HL-60/S4 (cell line): ENCODE measurements around the gene PDGFB.

ENCODE experiments used
- in situ Hi-C: fragments of 300-500 bp; cut with MboI; formaldehyde crosslinking; loops from 2 replicates; pipeline ENCODE4 v1.14.3; 2022; ENCODE audit warnings: low sequenced_read_pairs

Gene PDGFB

DNA sequence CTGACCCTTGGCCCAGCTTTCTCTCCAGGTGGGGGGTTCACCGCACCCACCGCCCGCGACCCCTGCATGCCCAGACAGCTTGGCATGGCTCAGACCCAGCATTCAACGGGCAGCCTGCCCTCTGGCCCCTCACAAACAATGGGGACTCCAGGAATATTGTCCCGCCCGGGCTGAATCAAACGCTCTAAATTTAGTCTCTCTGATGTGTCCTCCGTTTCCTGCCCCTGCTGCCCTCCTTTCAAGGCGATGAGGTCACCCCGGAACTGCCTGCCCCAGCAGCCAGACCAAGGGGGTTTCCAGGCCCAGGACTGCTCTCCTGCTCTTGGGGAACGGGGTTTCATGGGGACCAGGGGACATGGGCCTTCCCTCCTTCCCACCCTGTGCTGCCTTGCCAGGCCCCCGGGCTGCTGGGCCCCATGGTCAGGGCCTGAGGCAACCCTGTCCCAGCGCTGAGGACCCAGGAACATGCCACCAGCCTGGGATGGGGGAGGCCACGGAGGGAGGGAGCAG, 10.1 kb upstream of the PDGFB start:
- in situ Hi-C loops, result no loop called here

DNA sequence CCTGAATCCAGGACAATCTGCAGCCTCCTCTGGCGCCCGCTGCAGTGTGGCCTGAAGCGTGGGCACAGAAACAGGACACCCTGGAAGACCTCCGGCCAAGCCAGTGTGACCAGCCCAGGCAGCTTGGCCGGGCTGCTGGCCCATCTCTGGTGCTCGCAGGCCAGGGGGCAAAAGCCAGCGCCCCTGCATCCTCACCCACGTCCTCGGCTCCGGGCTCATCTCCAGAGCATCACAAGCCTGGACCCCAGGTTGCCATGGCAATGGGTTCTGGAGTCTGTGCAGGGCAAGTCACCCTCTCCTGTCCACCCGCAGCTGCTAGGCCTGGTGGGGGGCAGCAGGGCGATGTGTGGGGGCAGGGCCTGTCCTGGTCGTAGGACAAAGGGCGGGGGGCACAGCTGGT, 9.3 kb upstream of the PDGFB start:
- in situ Hi-C loops, result no loop called here

DNA sequence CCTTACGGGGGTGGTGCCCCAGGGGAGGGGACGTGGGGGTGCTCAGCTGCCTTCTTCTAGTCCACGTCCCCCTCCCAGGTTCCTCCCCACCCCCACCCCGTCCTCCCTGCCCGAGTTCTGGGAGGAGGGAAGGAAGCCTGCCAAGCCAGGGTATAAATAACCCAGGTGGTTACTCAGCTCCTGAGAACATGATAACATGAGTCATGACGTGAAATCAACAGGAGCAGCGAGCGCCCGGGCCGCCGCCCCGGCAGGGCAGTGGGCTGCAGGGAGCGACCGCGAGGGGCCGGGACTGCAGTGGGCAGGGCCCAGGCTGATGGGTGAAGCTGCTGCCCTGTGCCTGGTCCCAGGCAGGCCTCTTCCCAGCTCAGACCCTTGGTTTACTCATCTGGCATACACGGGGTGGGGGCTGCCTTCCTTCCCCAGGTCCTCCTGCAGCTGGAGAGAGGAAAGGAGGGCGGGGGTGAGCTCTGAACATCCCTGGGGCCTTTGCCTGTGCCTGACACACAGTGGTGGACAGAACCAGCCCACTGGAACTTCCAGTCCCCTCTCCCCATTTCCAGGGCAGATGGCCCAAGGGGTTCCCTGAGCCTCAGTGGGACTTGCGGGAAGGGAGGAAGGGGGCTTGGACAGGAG, 8.8 kb upstream of the PDGFB start:
- in situ Hi-C loops, result no loop called here

DNA sequence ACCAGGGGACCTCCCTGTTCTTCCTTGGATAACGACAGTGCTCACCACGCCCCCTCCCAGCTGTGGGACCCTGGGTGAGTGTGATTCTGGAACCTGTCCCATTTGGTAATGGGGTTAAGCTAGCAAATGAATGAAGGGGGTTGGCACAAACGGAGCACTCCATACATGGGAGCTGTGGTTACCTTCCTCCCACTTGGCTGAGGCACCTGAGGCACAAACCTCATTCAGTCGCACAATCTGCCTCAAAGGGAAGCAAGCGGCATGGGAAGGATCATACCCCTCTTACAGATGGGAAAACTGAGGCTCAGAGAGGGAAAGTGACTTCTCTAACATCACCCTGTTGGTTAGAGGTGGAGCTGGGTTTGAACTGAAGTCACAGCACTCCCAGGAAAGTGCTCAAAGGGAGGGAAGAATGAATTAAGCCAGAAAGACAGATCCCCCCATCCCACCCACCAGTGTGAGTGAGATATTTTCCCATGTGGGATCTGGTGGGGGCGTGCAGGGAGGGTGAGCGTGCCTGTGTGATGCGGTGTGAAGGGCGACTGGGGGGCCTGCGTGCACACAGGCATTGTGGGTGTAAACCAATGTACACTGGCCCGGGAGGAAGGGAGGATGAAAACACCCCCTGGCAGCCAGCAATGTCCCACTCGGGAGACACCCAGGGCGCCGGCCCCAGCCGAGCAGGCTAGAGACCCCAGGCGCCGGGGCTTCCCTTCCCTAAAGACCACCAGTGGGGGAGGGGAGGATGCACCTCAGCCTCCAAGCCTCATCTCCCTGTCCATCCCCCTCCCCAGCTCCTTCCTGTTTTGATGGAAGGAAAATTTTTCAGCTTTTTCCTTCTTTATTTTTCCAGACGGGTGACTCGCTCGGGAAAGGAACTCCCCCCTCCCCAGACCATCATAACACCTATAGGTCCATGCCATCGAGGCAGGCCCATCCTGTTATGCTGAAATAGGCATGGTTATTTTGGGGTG, 8.0 kb upstream of the PDGFB start:
- in situ Hi-C loops, result no loop called here

DNA sequence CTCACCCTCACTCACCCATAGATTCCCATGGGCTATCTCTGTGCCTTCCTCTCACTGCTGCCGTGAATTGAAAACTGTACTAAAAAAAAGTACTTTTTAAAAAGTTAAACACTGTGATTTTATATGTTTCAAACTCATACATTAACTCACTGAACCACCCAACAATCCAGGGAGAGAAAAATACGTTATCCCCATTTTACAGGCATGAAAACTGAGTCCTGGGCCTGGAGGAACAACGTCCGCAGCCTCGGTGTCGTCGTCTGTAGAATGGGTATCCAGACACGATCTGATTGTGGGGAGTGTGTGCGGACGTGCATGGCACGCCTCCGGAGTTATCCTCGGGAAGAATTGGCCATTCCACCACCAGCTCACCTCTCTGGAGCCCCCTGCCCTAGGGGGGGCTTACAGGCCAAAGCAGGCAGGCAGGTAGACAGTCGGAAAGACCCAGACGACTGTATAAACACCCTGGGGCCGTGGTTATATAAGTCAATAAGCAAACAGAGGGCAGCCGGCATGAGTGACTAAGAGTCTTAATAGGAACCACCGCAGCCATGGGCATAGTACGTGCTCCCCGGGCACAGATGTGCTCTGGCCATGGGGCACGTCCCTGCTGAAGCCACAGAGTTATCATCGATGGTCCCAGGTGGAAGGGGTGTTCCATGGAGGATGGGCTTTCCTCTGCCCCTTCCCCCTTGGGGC, 7.1 kb upstream of the PDGFB start:
- in situ Hi-C loops, result no loop called here

DNA sequence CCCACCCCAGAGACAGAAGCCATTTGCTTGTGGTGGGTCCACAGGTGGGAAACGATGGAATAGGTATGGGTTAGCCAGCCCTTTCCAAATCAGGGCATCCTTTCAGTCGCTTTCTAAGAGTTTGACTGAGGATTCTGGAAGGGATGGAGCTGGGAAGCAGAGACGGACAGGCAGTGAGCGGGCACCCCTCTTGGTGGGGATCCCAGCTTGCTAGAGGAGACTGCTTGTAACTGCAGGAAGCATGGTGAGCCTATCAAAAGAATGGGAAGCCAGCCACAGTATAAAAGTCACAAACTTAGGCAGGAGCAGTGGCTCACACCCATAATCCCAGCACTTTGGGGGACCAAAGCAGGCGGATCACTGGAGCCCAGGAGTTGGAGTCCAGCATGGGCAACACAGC, 6.1 kb upstream of the PDGFB start:
- in situ Hi-C loops, result no loop called here

DNA sequence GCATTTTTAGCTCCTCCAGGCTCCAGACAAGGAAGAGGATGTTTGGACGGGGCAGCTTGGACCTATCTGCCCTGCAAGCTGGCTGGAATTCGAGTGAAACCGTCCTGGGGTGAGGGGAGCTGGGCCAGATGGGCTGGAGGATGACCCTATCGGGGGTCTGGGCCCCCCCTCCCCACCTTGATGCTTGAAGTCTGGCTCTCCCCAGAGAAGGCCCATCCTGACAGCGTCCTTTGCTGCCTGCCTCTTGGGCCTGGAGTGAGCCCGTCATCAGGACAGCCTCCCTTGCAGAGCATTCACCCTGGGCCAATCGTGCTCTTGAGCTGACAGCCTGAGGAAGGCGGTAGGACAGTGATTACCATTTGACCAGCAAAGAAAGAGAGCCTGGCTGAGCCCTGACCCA, 5.3 kb upstream of the PDGFB start:
- in situ Hi-C loops, result no loop called here

DNA sequence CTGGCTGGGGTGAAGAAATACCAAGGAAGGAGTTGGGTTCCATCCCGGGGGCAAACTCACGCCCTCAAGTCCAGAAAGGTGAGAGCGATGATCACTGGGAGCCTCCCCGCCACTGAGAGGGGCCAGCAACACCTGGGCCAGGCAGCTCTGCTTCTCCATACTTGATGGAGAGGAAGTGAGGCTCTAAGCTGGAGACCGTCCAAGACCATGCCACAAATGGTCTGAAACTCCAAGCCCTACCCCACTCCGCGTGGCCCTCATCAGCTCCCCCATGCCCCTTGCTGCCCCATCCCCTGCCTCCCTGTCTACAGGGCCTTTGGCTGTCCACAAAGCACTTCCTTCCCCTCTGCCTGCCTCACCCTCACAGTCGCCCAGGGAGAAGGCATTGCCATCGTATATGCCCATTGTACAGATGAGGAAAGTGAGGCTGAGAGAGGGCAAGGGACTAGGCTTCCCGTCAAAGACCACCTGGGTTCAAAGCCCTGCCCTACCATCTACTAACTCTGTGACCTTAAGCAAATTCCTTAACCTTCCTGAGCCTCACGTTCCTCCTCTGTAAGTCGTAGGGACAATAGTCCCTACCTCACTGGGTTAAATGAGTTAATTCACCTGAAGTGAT, 4.4 kb upstream of the PDGFB start:
- in situ Hi-C loops, result no loop called here

DNA sequence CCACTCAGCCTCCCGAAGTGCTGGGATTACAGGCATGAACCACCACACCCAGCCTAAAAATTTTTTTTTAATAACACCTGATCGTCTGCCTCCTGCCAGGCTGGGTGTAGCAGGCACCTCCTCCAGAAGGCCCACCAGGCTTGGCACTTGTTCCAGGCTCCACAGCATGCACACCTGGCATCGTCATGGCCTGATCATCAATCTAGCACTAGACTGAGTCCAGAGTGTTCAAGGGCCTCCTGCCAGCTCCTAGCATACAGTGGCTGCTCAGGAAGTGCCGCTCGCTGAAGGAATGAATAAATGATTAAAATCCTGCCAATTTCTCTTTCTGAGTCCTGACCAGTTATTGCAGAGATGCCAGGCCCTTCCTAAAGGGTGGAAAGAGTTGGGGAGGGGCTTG, 3.5 kb upstream of the PDGFB start:
- in situ Hi-C loops, result no loop called here

DNA sequence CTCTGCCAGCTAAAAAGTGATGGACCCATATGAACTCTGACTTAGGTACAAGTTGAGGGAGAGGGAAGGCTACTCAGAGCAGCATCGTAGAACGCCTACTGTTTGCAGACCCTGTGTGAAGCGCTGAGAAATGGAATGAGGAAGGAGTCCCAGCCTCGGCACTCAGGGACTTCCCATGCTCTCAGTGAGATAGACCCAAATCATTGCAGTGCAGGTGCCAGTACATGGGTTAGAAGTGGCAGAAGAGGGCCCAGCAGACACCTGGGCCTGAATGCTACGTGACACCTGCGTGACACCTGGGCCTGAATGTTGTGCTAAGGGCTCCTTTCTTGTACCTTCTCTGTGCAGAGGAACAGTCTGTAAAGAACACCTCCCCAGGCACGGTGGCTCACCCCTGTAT, 2.6 kb upstream of the PDGFB start:
- in situ Hi-C loops, result no loop called here

DNA sequence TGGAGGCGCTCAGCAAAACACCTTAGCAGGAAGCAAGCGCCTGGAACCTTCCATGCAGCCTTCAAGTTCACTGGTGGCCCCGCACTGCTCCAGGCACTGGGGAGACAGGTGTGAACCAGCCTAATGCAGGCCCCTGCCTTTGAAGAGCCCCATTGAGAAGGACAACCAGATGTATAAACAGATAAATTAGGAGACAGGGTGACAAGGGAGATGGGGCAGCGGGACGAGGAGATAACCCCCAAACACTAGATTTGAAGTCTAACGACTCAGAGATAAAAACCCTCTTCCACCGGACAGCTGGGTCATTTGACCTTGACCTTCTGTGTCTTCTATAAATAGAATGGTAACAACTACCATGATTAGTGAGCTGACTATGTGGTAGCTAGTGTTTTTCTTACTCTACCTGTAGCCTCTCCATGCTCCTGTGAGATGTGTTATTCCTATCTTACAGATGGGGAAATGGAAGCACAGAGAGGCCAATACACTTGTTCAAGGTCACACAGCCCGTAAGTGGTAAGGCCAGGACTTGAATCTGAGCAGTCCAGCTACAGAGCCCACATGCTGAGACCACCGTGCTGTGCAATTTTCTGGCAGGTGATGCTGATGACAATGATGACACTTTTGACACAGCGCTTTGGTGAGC, 2.0 kb upstream of the PDGFB start:
- in situ Hi-C loops, result no loop called here

DNA sequence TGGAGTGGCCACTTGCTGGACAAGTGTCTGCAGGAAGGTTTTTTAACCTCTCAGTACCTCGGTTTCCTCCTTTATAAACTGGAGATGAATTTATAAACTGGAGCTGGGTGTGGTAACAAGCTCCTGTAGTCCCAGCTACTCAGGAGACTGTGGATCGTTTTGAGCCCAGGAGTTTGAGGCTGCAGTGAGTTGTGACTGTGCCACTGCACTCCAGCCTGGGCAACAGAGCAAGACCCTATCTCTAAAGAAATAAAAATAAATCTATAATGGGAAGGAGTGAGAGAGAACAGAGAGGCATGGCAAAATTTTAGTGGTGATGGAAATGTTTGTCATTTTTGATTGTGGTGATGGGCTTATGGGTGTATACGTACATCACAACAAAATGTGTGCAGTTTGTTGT, 1.4 kb upstream of the PDGFB start:
- in situ Hi-C loops, result no loop called here

DNA sequence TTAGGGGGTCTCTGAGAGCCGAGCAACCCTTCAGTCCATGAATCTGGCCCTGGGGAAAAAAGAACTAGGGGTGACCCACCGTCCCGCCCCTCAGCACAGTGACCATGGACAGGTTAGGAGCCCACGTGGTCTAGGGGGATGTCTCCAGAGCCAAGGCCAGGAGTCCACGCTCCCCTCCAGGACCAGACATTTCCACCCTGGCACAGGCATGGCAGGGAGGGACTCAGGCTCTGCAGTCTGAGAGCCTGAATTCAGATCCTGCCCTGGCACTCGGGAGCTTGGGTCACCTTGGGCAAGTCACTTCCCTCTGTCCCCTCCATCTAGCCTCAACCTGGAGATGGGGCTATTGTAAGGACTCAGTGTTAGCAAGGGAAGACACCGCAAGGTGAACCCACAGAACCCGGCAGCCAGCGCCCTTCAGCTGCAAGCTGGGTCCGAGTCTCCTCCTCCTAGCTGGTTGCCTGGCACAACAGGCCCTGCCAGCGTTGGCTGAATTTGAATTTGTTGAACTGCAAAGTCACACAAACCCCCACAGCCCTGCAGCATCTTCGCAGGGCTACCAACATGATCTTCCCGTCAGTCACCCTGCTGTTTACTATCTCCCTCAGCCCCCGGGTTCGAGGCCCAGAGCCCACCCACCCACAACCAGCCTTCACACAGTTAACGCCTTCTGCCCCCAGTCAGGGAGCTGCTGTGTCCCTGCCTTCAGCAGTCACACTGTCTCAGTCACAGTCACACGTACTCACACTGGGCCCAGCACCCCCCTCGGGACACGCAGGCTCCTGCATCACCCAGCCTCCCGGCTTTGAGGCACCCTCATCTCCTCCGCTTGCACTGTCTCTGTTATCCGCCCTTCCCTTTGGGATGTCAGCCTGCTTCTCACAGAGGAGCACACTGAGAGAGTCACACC, 603 bp upstream of the PDGFB start:
- in situ Hi-C loops, result no loop called here

DNA sequence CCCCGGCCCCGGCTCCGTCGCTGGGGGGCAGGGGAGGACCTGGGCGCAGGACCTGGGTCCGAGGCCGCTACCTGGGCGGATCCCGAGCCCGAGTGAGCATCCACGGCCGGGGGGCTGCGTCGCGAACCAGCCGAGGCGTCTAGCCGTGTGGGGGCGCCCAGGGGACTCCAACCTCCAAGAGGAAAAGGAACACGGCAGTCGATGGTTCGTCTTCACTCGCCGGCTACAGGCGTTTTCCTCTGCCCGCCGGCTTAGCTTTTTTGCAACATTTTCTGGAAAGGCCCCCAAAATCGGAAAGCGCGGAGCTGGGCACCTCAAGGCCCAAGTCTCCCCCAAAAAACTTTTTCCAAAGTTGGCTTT, 666 bp downstream of the PDGFB start:
- in situ Hi-C loops, result no loop called here

DNA sequence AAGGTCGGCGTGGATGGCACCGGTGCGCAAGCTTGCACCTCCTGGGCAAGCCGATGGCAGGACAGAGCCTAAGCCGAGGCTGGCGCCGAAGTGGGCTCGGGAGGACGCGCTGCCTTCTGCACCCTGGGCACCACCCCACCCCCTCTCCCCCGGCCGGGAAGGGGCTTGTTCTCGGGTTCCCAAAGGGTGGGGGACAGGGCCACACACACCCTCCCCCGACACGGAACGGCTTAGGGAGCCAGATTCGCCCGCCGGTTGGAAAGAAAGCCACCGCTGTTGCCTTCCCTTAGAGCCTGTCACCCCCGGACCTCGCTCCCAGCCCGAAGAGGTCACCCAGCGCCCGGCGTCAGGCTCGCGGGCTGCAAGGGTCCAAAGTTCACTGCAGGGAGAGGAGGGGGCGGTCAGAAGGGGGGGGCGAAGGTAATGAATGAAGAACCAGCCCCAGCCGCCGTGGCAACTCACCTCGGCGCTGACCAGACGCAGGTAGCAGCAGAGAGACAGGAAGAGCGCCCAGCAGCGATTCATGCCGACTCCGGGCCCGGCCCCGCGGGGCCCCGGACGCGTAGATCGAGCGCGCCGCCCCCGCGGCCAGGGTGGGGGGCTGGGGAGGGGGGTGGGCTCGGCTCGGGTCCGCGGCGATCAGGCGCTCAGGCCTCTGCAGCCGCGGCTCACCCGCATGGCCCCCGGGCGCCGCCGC, 1.2 kb downstream of the PDGFB start:
- in situ Hi-C loops, result no loop called here

DNA sequence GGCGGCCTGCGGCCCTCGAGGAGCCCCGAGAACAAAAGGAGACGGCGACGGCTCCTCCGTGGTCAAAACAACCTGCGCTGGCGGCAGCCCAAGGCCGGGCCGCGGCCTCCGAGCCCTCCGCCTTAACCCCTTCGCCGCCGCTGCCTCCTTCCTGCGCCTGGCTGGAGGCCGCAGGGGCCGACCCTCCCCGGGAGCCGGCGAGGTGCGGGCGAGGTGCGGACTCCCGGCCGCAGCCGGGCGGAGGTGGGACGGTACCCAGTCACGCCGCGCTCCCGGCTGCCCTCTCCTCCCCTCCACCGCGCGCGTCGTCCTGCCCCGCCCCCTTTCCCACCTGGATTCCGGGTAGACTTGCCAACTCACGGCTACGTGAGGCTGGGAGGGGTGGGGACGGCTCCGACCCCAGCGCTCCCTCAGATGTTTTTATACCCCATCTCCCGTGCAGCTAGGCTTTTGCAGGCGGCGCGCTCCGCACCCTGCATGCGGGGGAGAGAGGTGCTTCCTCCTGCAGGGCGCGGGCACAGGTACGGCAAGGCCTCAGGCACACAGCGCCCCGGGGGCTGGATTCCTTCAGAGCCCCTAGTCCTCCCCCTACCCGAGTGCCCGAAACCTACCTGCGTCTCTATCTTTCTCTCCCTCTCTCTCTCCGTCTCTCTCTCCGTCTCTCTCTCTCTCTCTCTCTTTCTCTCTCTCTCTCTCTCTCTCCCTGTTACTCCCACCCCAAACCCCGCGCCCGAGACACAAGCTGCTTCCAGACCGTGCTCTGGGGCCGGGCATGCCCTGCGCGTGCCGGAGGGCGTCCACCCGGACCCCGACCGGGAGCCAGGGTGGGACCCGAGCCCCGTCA, 2.0 kb downstream of the PDGFB start:
- in situ Hi-C loops, result no loop called here

DNA sequence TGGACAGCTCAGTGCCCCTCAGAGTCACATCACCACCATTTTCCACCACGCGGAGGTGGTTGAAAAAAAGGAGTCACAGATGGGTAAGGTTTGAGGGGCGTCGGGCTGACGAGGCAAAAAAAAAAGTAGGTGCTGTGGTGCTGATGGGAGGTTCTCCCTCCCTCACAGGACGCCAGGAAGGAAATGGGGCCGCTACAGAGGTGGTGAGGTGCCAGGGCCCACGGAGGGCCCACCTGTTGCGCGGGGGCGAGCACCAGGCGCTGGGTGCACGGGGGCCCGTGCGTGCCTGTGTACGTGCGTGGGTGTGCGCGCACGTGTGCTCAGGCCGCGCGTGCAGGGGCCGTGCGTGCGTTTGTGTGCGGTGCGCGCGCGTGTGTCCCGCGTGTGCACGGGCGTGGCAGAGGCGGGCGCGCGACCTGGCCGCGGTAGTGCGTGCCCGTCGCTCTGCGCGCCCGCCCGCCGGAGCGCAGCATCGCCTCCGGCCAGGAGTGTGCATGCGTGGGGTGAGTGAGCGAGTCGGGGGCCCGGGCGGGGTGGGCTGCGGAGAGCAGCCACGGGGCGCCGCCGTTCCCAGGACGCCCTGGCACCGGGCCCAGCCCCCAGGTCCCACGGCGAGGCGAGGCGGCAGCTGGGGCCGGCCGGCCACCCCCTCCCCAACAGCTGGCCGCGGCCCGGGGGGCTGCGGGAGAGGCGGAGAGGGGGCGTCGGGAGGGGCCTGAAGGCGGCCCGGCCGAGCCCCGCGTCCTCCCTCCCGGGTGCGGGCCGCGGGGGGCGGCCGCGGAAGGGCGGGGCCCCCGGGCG, 2.8 kb downstream of the PDGFB start:
- in situ Hi-C loops, result no loop called here
